ENCODE data around the gene PARP15.

The PARP15 gene

DNA sequence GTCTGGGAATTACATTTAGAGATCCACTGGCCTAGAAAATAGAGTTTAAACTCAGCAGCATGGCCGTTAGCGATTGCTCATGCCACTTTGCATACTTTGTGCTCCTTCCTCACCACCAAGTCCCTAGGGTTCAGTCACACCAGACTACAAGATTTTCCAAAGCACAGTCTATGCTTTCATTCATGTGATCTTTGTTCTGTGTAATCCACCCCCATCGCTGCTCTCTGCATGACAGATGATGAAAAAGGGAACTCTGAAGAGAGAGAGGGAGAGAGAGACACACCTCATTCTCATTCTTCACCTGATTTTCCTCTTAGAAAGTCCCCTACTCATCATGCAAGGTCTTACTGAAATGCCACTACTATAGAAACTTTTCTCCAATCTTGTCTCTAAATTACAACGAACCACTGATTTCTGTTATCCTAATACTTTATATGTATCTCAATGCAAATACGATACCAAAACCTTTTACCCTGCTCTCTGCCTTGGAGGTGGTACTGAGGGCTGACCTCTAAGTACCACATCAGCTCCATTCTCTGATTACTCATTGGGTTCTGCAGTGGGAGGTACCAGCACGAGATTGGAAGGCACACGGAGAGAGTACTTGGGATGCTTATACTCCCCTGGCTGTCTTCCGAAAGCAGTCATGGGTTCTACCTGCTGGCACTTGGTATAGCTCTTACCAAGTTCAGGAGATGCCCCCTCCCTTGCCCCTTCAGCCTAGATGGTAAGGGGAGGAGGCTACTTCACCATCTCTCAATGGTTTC, 1.1 kb upstream of the PARP15 start:
- DNase-seq, result no peak

DNA sequence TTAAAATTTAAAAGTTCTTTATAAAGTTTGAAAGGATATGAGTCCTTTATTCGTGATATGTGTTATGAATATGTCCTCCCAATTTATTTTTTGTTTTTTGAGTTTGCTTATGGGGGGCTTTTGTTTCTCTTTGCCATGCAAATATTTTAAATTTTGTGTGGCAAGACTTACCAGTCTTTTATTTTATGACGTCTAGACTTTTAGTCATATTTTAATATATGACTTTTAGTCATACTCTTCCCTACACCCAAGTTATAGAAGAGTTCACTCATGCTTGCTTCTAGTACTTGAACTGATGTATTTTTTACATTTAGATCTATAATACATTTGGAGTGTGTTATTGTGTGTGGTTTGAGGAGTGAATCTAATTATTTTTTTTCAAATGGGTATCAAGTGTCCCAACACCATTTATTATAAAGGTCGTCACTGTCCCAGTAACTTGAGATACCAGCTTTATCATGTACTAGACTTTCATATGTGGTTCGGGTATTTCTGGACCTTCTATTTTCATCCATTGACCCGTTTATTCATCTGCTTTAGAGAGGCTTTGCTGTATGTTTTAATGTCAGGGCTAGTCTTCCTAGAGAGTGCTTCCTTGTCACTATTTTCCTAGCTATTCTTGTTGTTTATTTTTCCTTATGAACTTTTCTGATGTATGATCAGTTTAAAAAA, 755 bp downstream of the PARP15 start:
- no peak for DNase-seq

GRCh38 chr3:122580470-122580869, 3.0 kb downstream of the PARP15 start:
- DNase-seq, result no peak

DNA sequence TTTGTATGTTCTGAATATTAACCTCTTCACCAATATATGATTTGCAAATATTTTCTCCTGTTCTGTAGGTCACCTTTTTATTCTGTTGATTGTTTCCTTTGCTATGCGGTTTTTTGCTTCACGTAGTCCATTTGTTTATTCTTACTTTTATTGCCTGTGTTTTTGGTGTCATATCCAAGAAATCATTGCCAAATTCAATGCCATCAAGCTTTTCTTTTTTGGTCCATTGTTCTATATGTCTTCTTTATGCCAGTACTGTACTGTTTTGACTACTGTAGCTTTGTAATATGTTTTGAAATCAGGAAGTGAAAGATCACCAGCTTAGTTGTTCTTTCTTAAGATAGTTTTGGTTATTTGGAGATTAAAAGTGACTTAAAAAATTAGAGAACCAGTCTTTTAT, 4.2 kb downstream of the PARP15 start:
- DNase-seq, result no peak

- DNase-seq, result no peak
These were observed 4.9 kb downstream of the PARP15 start for GRCh38 chr3:122582390-122582789.

DNA sequence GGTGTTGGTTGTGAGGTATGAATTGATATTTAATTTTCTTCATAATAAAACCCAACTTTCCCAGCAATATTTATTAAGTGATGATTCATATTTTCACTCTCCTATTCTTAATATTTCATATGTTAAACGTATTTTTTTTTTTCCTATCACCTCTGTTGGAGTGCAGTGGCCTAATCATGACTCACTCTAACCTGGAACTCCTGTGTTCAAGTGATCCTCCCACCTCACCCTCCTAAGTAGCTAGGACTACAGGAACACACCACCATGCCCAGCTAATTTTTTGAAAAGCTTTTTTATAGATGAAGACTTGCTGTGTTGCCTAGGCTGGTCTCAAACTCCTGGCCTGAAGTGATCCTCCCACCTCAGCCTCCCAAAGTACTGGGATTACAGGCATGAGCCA, 8.6 kb downstream of the PARP15 start:
- DNase-seq, result no peak

GRCh38 chr3:122586773-122587485, 9.5 kb downstream of the PARP15 start:
- no peak for DNase-seq

DNA sequence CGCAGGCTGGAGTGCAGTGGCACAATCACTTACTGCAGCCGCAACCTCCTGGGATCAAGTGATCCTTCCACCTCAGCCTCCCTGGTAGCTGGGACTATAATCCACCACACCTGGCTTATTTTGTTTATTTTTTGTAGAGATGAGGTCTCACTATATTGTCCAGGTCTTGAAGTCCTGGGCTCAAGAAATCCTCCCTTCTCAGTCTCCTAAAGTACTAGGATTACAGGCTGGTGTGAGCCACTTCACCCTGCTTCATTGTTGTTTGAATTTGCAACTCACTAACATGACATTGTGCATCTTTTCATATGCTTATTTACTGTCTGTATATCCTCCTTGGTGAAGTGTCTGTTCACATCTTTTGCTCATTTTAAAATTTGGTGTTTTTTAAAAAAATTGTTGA, 10.1 kb downstream of the PARP15 start:
- no peak for DNase-seq

GRCh38 chr3:122589297-122589696, 11.8 kb downstream of the PARP15 start:
- DNase-seq, result no peak

- DNase-seq, result no peak
These were observed 13.2 kb downstream of the PARP15 start for GRCh38 chr3:122590610-122591009.

- DNase-seq, result no peak
These were observed 16.6 kb downstream of the PARP15 start for GRCh38 chr3:122594025-122594424.

- no peak for DNase-seq
These were observed 20.7 kb downstream of the PARP15 start for GRCh38 chr3:122598151-122598550.

GRCh38 chr3:122598556-122598955, 21.1 kb downstream of the PARP15 start:
- no peak for DNase-seq

- no peak for DNase-seq
These were observed 24.7 kb downstream of the PARP15 start for GRCh38 chr3:122602011-122602710.

DNA sequence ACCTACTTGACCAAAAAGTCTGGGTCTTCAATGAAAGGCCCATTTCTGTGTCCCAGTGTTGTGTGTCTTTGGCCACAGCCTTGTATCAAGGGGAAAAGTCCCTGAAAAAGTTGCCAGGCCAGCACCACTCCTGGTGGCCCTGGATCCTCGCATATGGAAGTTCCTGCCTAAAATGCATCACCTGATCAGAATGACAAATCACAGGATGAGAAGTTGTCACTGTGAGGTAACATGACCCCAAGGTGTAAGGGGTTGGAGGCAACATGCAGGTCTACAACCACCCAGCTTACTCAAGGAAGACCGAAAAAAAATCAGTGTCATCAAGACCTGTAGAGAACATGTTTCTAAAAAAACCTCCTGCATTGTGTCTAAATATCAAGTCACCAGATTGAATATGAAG, 25.6 kb downstream of the PARP15 start:
- no peak for DNase-seq

- no peak for DNase-seq
These were observed 28.9 kb downstream of the PARP15 start for GRCh38 chr3:122606330-122606729.

DNA sequence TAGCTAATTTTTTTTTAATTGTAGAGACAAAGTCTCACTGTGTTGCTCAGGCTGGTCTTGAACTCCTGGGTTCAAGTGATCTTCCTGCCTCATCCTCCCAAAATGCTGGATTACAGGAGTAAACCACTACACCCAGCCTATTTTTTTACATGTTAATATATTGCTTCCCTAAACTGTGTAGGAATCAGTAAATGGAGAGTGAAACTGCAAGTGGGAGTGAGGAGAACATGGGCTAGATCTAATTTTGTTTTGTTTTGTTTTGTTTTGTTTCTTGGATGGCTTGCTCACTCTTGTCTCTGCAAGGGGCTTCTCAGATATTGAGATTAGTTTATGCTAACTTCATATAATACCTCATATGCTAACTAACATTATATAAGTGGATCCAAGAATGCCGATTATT, 31.5 kb downstream of the PARP15 start:
- DNase-seq, result no peak

DNA sequence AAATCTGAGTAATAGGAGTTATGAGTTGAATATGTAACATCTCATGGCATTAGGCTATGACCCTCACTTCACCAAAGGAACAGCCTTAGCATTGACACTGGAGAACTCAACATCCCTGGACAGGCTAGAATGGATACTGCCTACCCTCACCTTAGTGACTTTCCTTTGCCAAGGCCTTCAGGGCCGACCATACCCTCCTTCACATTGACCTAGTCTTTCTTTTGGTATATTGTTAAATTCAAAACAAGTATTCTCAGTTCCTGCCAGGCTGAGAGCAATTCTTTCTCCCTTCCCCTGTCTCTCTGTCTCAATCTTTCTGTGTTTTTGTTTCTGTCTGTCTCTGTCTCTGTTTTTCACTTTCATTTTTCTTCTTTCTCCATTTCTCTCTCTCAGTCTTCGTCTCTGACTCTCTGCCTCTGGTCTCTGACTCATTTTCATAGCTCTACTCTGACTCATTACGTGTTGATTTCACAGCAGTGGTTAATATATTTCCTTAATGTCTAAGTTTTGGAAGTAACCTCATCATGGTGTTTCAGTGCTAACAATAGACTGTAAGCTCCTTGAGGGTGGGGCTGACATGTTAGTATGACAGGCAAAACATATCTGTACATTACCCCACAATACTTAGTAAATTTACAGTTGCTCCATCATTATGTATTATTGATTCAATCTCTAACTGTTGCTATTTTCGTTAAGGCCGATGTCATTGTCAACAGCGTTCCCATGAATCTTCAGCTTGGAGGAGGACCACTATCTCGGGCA, 32.5 kb downstream of the PARP15 start:
- DNase-seq, result peak; percentile 4

- no peak for DNase-seq
These were observed 35.2 kb downstream of the PARP15 start for GRCh38 chr3:122612696-122613095.

- no peak for DNase-seq
These were observed 37.9 kb downstream of the PARP15 start for GRCh38 chr3:122615303-122615702.

DNA sequence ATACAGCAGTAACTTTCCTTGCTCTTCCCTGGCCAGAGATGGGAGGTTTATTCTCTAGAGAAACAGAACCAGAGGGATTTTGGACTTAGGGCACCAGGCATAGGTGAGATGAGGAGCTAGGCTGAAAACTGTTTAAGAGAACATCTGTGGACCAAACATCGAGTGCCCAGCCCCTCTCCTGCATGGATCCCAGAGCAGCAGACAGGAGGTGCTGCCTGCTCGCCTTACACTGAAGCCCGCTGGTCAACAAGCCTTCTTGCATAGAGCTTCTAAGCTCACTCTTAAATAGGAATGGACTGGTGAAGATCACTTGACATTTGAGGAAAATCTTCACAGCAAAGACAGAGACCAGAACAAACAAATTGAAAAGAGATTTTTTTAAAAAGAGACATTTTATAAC, 41.2 kb downstream of the PARP15 start:
- DNase-seq, result no peak

GRCh38 chr3:122619040-122619439, 41.6 kb downstream of the PARP15 start:
- no peak for DNase-seq

- no peak for DNase-seq
These were observed 42.9 kb downstream of the PARP15 start for GRCh38 chr3:122620399-122620798.
